ENCODE measurements around the gene PDLIM3.

Gene PDLIM3

GRCh38 chr4:185534866-185535611, at the start of gene PDLIM3:
Gene PDLIM3, minus strand, starts transcription at chr4:185535507. Its CDS starts 73 bp downstream, at chr4:185535434.
- H3K4me3 Mint-ChIP-seq = no peak within 1 kb of the TSS

GRCh38 chr4:185583813-185584212, 48.5 kb upstream of the PDLIM3 start:
- DNase-seq (ENCODE audit: low spot score in 2 of 2) (no peak), ATAC-seq (replicated peaks; ENCODE audit: extremely low read depth, poor library complexity, severe bottlenecking) (no peak)
- peaks cover 12% of the 10 kb centered on the region for H3K4me1 Mint-ChIP-seq
- H3K9me3 Mint-ChIP-seq = no peaks in the 10 kb centered on the region
- H3K4me3 Mint-ChIP-seq = no peak overlapping the region
- H3K27ac Mint-ChIP-seq (ENCODE audit: low read depth) = no peak overlapping the region
- no peaks in the 10 kb centered on the region for H3K36me3 Mint-ChIP-seq (ENCODE audit: insufficient read depth)
- H3K27me3 Mint-ChIP-seq = peaks cover 87% of the 10 kb centered on the region

More at GRCh38 chr4:185534866-185535611, at the start of gene PDLIM3:
- ATAC-seq (replicated peaks; ENCODE audit: extremely low read depth, poor library complexity, severe bottlenecking) (no peak), DNase-seq (ENCODE audit: low spot score in 2 of 2) (no peak)
- Mint-ChIP-seq H3K27ac (ENCODE audit: low read depth) (no peak within 1 kb of the TSS), H3K9me3 (no peaks in the 10 kb centered on the region), H3K36me3 (ENCODE audit: insufficient read depth) (no peaks in the 10 kb centered on the region), H3K4me1 (no peaks in the 10 kb centered on the region), H3K27me3 (peaks cover 31% of the 10 kb centered on the region)

GRCh38 chr4:185582651-185583400, 47.5 kb upstream of the PDLIM3 start:
- Mint-ChIP-seq H3K4me1 (peaks cover 11% of the 10 kb centered on the region), H3K36me3 (ENCODE audit: insufficient read depth) (no peaks in the 10 kb centered on the region), H3K27me3 (peaks cover 77% of the 10 kb centered on the region), H3K4me3 (no peak overlapping the region), H3K9me3 (no peaks in the 10 kb centered on the region), H3K27ac (ENCODE audit: low read depth) (no peak overlapping the region)
- DNase-seq (ENCODE audit: low spot score in 2 of 2) (no peak), ATAC-seq (replicated peaks; ENCODE audit: extremely low read depth, poor library complexity, severe bottlenecking) (no peak)

- no peaks in the 10 kb centered on the region for H3K4me1 Mint-ChIP-seq
- no peak overlapping the region for H3K4me3 Mint-ChIP-seq
- DNase-seq (ENCODE audit: low spot score in 2 of 2) (no peak), ATAC-seq (replicated peaks; ENCODE audit: extremely low read depth, poor library complexity, severe bottlenecking) (no peak)
- H3K36me3 Mint-ChIP-seq (ENCODE audit: insufficient read depth) = no peaks in the 10 kb centered on the region
- peaks cover 71% of the 10 kb centered on the region for H3K27me3 Mint-ChIP-seq
- no peak overlapping the region for H3K27ac Mint-ChIP-seq (ENCODE audit: low read depth)
- H3K9me3 Mint-ChIP-seq = no peaks in the 10 kb centered on the region
These were observed 45.4 kb upstream of the PDLIM3 start for GRCh38 chr4:185580699-185581098.

GRCh38 chr4:185578284-185578683, 43.0 kb upstream of the PDLIM3 start:
- Mint-ChIP-seq H3K4me1 (no peaks in the 10 kb centered on the region), H3K4me3 (no peak overlapping the region), H3K27ac (ENCODE audit: low read depth) (no peak overlapping the region), H3K36me3 (ENCODE audit: insufficient read depth) (no peaks in the 10 kb centered on the region), H3K27me3 (peaks cover 61% of the 10 kb centered on the region), H3K9me3 (no peaks in the 10 kb centered on the region)
- no peak for DNase-seq (ENCODE audit: low spot score in 2 of 2)
- ATAC-seq (replicated peaks; ENCODE audit: extremely low read depth, poor library complexity, severe bottlenecking) = no peak

GRCh38 chr4:185576962-185577950, 41.9 kb upstream of the PDLIM3 start:
- Mint-ChIP-seq H3K36me3 (ENCODE audit: insufficient read depth) (no peaks in the 10 kb centered on the region), H3K27ac (ENCODE audit: low read depth) (no peak overlapping the region), H3K27me3 (peaks cover 55% of the 10 kb centered on the region), H3K4me1 (no peaks in the 10 kb centered on the region), H3K4me3 (no peak overlapping the region), H3K9me3 (no peaks in the 10 kb centered on the region)
- ATAC-seq (replicated peaks; ENCODE audit: extremely low read depth, poor library complexity, severe bottlenecking) (no peak), DNase-seq (ENCODE audit: low spot score in 2 of 2) (no peak)

- Mint-ChIP-seq H3K4me1 (no peaks in the 10 kb centered on the region), H3K27ac (ENCODE audit: low read depth) (no peak overlapping the region), H3K4me3 (no peak overlapping the region)
These were observed 41.1 kb upstream of the PDLIM3 start for GRCh38 chr4:185576314-185576961.

GRCh38 chr4:185573651-185574199, 38.4 kb upstream of the PDLIM3 start:
- ATAC-seq (replicated peaks; ENCODE audit: extremely low read depth, poor library complexity, severe bottlenecking) = no peak
- Mint-ChIP-seq H3K27me3 (peaks cover 44% of the 10 kb centered on the region), H3K36me3 (ENCODE audit: insufficient read depth) (no peaks in the 10 kb centered on the region), H3K27ac (ENCODE audit: low read depth) (peak overlapping the region; percentile 33), H3K9me3 (no peaks in the 10 kb centered on the region), H3K4me1 (no peaks in the 10 kb centered on the region), H3K4me3 (no peak overlapping the region)
- no peak for DNase-seq (ENCODE audit: low spot score in 2 of 2)

More at GRCh38 chr4:185576314-185576961, 41.1 kb upstream of the PDLIM3 start:
- Mint-ChIP-seq H3K36me3 (ENCODE audit: insufficient read depth) (no peaks in the 10 kb centered on the region), H3K9me3 (no peaks in the 10 kb centered on the region), H3K27me3 (peaks cover 48% of the 10 kb centered on the region)
- ATAC-seq (replicated peaks; ENCODE audit: extremely low read depth, poor library complexity, severe bottlenecking) = no peak
- DNase-seq (ENCODE audit: low spot score in 2 of 2) = no peak

- no peak overlapping the region for H3K27ac Mint-ChIP-seq (ENCODE audit: low read depth)
- no peaks in the 10 kb centered on the region for H3K4me1 Mint-ChIP-seq
- no peak overlapping the region for H3K4me3 Mint-ChIP-seq
- ATAC-seq (replicated peaks; ENCODE audit: extremely low read depth, poor library complexity, severe bottlenecking) (no peak), DNase-seq (ENCODE audit: low spot score in 2 of 2) (no peak)
- H3K36me3 Mint-ChIP-seq (ENCODE audit: insufficient read depth) = no peaks in the 10 kb centered on the region
- peaks cover 31% of the 10 kb centered on the region for H3K27me3 Mint-ChIP-seq
- H3K9me3 Mint-ChIP-seq = no peaks in the 10 kb centered on the region
These were observed 35.4 kb upstream of the PDLIM3 start for GRCh38 chr4:185570727-185571126.

GRCh38 chr4:185567381-185568376, 32.4 kb upstream of the PDLIM3 start:
- DNase-seq (ENCODE audit: low spot score in 2 of 2) (no peak), ATAC-seq (replicated peaks; ENCODE audit: extremely low read depth, poor library complexity, severe bottlenecking) (no peak)
- H3K36me3 Mint-ChIP-seq (ENCODE audit: insufficient read depth) = no peaks in the 10 kb centered on the region
- peaks cover 21% of the 10 kb centered on the region for H3K27me3 Mint-ChIP-seq
- H3K9me3 Mint-ChIP-seq = no peaks in the 10 kb centered on the region
- no peaks in the 10 kb centered on the region for H3K4me1 Mint-ChIP-seq
- no peak overlapping the region for H3K4me3 Mint-ChIP-seq
- H3K27ac Mint-ChIP-seq (ENCODE audit: low read depth) = no peak overlapping the region

- peaks cover 28% of the 10 kb centered on the region for H3K27me3 Mint-ChIP-seq
- ATAC-seq (replicated peaks; ENCODE audit: extremely low read depth, poor library complexity, severe bottlenecking) (no peak), DNase-seq (ENCODE audit: low spot score in 2 of 2) (no peak)
- no peaks in the 10 kb centered on the region for H3K4me1 Mint-ChIP-seq
- H3K9me3 Mint-ChIP-seq = no peaks in the 10 kb centered on the region
- H3K36me3 Mint-ChIP-seq (ENCODE audit: insufficient read depth) = no peaks in the 10 kb centered on the region
- no peak overlapping the region for H3K4me3 Mint-ChIP-seq
- H3K27ac Mint-ChIP-seq (ENCODE audit: low read depth) = no peak overlapping the region
These were observed 31.7 kb upstream of the PDLIM3 start for GRCh38 chr4:185566972-185567371.

Data from central memory CD8-positive, alpha-beta T cell (primary cell).